ENCODE results near the gene UBR1.

UBR1 gene

DNA sequence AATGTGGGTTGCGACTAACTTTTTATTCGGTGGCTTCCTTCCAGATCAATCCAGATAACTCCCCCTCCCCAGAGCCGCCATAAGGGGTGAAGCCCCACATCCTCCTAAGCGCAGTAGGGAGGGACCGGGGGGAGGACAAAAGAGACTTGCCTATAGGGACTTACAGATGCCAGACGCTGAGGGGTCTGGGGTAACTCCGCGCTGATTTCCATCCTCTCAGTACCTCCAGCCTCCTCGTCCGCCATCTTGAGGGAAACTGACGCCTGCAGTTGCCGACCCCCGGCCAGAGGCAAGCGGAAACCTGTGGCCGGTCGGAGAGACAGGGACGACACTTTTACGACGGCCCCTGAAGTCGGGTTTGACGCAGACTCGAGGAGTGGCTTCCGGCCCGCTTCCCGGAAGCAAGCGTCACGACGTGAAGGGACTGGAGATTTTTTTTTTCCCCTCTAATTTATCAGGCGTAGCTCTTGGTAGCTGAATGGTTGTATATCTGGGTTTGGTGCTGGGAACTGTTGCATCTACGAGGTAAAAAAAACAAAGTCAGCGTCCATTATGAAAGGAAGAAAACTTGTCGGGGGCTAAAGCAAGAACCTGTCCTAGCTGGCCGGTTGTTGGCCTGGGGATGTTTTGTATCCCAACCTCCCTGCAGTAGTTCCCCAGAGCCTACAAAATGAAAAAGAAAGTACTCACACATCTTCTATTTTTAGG, at the start of gene UBR1:
Gene UBR1, minus strand, starts transcription at position 261 of the 708 bp plus-strand sequence. Its CDS starts 16 bp downstream, at position 245.
- TF ChIP-seq EZH2phosphoT487 (IDR thresholded peaks at IDR 0.05; ENCODE audit: low read length) (no peak), EZH2 (optimal IDR thresholded peaks at IDR 0.05; ENCODE audit: low read depth, low read length) (no peak)
- TF ChIP-seq, protein P1, sequence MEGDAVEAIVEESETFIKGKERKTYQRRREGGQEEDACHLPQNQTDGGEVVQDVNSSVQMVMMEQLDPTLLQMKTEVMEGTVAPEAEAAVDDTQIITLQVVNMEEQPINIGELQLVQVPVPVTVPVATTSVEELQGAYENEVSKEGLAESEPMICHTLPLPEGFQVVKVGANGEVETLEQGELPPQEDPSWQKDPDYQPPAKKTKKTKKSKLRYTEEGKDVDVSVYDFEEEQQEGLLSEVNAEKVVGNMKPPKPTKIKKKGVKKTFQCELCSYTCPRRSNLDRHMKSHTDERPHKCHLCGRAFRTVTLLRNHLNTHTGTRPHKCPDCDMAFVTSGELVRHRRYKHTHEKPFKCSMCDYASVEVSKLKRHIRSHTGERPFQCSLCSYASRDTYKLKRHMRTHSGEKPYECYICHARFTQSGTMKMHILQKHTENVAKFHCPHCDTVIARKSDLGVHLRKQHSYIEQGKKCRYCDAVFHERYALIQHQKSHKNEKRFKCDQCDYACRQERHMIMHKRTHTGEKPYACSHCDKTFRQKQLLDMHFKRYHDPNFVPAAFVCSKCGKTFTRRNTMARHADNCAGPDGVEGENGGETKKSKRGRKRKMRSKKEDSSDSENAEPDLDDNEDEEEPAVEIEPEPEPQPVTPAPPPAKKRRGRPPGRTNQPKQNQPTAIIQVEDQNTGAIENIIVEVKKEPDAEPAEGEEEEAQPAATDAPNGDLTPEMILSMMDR (IDR thresholded peaks at IDR 0.05; ENCODE audit: low read length): no peak
- H3K9ac ChIP-seq (ENCODE audit: low read length): peak within 1 kb of the TSS; percentile 73
- H3F3A ChIP-seq (ENCODE audit: insufficient read depth, low read length): no peaks in the 10 kb centered on the region
- peak; percentile 92 for DNase-seq
- no peaks in the 10 kb centered on the region for H3K9me2 ChIP-seq (replicated peaks; ENCODE audit: insufficient read depth, low read length)
- peak within 1 kb of the TSS; percentile 65; the same call in 1 of the 2 replicates for H3K27ac ChIP-seq (ENCODE audit: low read length)
- H2AFZ ChIP-seq (ENCODE audit: low read length): peak within 1 kb of the TSS; percentile 90
- H4K20me1 ChIP-seq (ENCODE audit: insufficient read depth, low read length): no peaks in the 10 kb centered on the region
- H3K4me2 ChIP-seq (ENCODE audit: low read depth, low read length): peak within 1 kb of the TSS; percentile 81
- H3K4me3 ChIP-seq (ENCODE audit: low read length): peak within 1 kb of the TSS; percentile 86
- no peaks in the 10 kb centered on the region for H3K36me3 ChIP-seq (replicated peaks; ENCODE audit: insufficient read depth, low read length)
- H3K9me3 ChIP-seq (replicated peaks; ENCODE audit: insufficient read depth, low read length): no peaks in the 10 kb centered on the region
- no peaks in the 10 kb centered on the region for H3K27me3 ChIP-seq (replicated peaks; ENCODE audit: insufficient read depth, low read length)
- H3K4me1 ChIP-seq (ENCODE audit: low read length): no peaks in the 10 kb centered on the region
- peaks cover 42% of the 10 kb centered on the region for H3K79me2 ChIP-seq (ENCODE audit: low read length)

DNA sequence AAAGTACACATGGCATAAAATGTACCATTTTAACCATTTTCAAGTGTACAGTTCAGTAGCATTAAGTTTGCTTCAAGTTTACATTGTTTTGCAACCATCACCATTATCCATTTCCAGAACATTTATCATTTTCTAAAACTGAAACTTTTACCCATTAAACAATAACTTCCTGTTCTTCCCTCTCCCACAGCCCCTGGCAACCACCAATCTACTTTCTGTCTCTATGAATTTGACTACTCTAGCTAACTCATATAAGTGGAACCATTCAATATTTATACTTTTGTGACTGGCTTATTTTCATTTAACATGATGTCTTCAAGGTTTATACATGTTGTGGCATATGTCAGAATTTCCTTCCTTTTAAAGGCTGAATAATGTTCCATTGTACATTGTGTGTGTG, 47.4 kb upstream of the UBR1 start:
- DNase-seq: peak; percentile 7
- Histone ChIP-seq H4K20me1 (ENCODE audit: insufficient read depth, low read length) (no peaks in the 10 kb centered on the region), H3K4me2 (ENCODE audit: low read depth, low read length) (0 out of 2 replicates have a peak overlapping the region, but pooled peaks have one; percentile 15), H3K9ac (ENCODE audit: low read length) (no peak overlapping the region), H3K79me2 (ENCODE audit: low read length) (0 out of 2 replicates have a peak, but pooled peaks cover 5% of the 10 kb centered on the region), H2AFZ (ENCODE audit: low read length) (no peak overlapping the region), H3K36me3 (replicated peaks; ENCODE audit: insufficient read depth, low read length) (0 out of 2 replicates have a peak, but pooled peaks cover 4% of the 10 kb centered on the region), H3K4me1 (ENCODE audit: low read length) (peaks cover 13% of the 10 kb centered on the region; the same call in 1 of the 2 replicates), H3K9me3 (replicated peaks; ENCODE audit: insufficient read depth, low read length) (no peaks in the 10 kb centered on the region), H3K27ac (ENCODE audit: low read length) (no peak overlapping the region), H3K9me2 (replicated peaks; ENCODE audit: insufficient read depth, low read length) (no peaks in the 10 kb centered on the region), H3F3A (ENCODE audit: insufficient read depth, low read length) (no peaks in the 10 kb centered on the region), H3K27me3 (replicated peaks; ENCODE audit: insufficient read depth, low read length) (no peaks in the 10 kb centered on the region), H3K4me3 (ENCODE audit: low read length) (no peak overlapping the region)
- TF ChIP-seq EZH2phosphoT487 (IDR thresholded peaks at IDR 0.05; ENCODE audit: low read length): no peak
- no peak for TF ChIP-seq EZH2 (optimal IDR thresholded peaks at IDR 0.05; ENCODE audit: low read depth, low read length)
- TF ChIP-seq, protein P1 (IDR thresholded peaks at IDR 0.05; ENCODE audit: low read length): no peak

DNA sequence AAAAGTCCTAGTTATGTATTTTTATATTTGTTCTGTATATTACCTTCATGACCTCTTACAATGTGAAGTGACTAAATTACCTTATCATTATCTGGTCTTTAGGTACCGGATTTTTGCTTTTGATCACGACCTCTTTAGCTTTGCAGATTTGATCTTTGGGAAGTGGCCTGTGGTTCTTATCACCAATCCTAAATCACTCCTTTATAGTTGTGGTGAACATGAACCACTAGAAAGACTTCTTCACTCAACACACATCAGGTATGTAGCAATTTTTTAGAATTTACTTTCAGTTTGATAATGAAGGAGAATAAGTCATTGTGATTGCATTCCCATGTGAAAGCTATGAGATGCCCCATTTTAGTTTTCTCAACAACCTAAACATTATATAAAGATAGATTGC, 45.9 kb upstream of the UBR1 start:
- Histone ChIP-seq H3K4me2 (ENCODE audit: low read depth, low read length) (no peak overlapping the region), H3F3A (ENCODE audit: insufficient read depth, low read length) (no peaks in the 10 kb centered on the region), H3K9me2 (replicated peaks; ENCODE audit: insufficient read depth, low read length) (no peaks in the 10 kb centered on the region), H3K27me3 (replicated peaks; ENCODE audit: insufficient read depth, low read length) (no peaks in the 10 kb centered on the region), H3K9me3 (replicated peaks; ENCODE audit: insufficient read depth, low read length) (no peaks in the 10 kb centered on the region), H3K79me2 (ENCODE audit: low read length) (peaks cover 5% of the 10 kb centered on the region; the same call in 1 of the 2 replicates), H3K9ac (ENCODE audit: low read length) (no peak overlapping the region), H3K4me3 (ENCODE audit: low read length) (no peak overlapping the region), H4K20me1 (ENCODE audit: insufficient read depth, low read length) (no peaks in the 10 kb centered on the region), H3K4me1 (ENCODE audit: low read length) (peaks cover 13% of the 10 kb centered on the region; the same call in 1 of the 2 replicates), H2AFZ (ENCODE audit: low read length) (no peak overlapping the region), H3K27ac (ENCODE audit: low read length) (no peak overlapping the region), H3K36me3 (replicated peaks; ENCODE audit: insufficient read depth, low read length) (0 out of 2 replicates have a peak, but pooled peaks cover 4% of the 10 kb centered on the region)
- TF ChIP-seq, protein P1 (IDR thresholded peaks at IDR 0.05; ENCODE audit: low read length): no peak
- DNase-seq: no peak

All from MM.1S (cell line).